GM10266 (cell line): ENCODE measurements around the gene LRRC2.

Experiments used
- DNase-seq: peaks from one replicate; pipeline ENCODE4 v3.0.0; 2012; ENCODE audit errors: extremely low spot score
- CTCF ChIP-seq: IDR thresholded peaks from 2 replicates; pipeline ENCODE4 v1.5.1; 2012; ENCODE audit warnings: mild to moderate bottlenecking, low read depth; ENCODE audit not compliant: control insufficient read depth, insufficient read depth; ENCODE audit errors: missing control alignments

The LRRC2 gene

GRCh38 chr3:46566040-46566641, at the start of gene LRRC2:
TSS of gene LRRC2 (minus strand) at chr3:46566302. CDS start at chr3:46551591, 14,711 bp downstream.
- no peak for TF ChIP-seq CTCF
- no peak for DNase-seq

GRCh38 chr3:46615050-46615775, 49.1 kb upstream of the LRRC2 start:
- TF ChIP-seq CTCF: no peak
- no peak for DNase-seq

GRCh38 chr3:46614431-46614830, 48.3 kb upstream of the LRRC2 start:
- no peak for TF ChIP-seq CTCF

GRCh38 chr3:46613313-46614005, 47.4 kb upstream of the LRRC2 start:
- no peak for TF ChIP-seq CTCF
- DNase-seq: no peak

More at GRCh38 chr3:46614431-46614830, 48.3 kb upstream of the LRRC2 start:
- no peak for DNase-seq

- no peak for TF ChIP-seq CTCF
- DNase-seq: no peak
Measured at GRCh38 chr3:46612324-46612723, 46.2 kb upstream of the LRRC2 start, which contains the start of gene FAM240A. TSS of gene FAM240A (plus strand) at chr3:46612525. CDS start at chr3:46612684, 159 bp downstream.

GRCh38 chr3:46609944-46610722, 44.0 kb upstream of the LRRC2 start:
- DNase-seq: no peak
- TF ChIP-seq CTCF: no peak
